SHP77 treated with DMSO at 0.1 percent for 48 hours (cell line): ENCODE measurements around the gene CA12.
A peak's percentile ranks its signal among the peaks of the same experiment; 100 is the strongest.

ENCODE experiments used
- DNase-seq: peaks from one replicate; lab custom pipeline; 2025; lab: John Stamatoyannopoulos, UW

The CA12 gene

GRCh38 chr15:63401714-63402497, 20.3 kb upstream of the CA12 start:
- DNase-seq: no peak

- DNase-seq: no peak
Observed at GRCh38 chr15:63401078-63401477, 19.4 kb upstream of the CA12 start.

- no peak for DNase-seq
Observed at GRCh38 chr15:63398456-63398855, 16.8 kb upstream of the CA12 start.

- DNase-seq: no peak
Observed at GRCh38 chr15:63396152-63396928, 14.7 kb upstream of the CA12 start.

- no peak for DNase-seq
Observed at GRCh38 chr15:63395730-63396151, 14.1 kb upstream of the CA12 start.

GRCh38 chr15:63392361-63393009, 10.8 kb upstream of the CA12 start:
- no peak for DNase-seq

GRCh38 chr15:63391669-63392360, 10.2 kb upstream of the CA12 start:
- no peak for DNase-seq

GRCh38 chr15:63390689-63391088, 9.0 kb upstream of the CA12 start:
- no peak for DNase-seq

- peak; percentile 48 for DNase-seq
Observed at GRCh38 chr15:63389902-63390670, 8.4 kb upstream of the CA12 start.

- no peak for DNase-seq
Observed at GRCh38 chr15:63388511-63388910, 6.9 kb upstream of the CA12 start.

GRCh38 chr15:63387748-63388493, 6.3 kb upstream of the CA12 start:
- no peak for DNase-seq

GRCh38 chr15:63385911-63386531, 4.4 kb upstream of the CA12 start:
- DNase-seq: no peak

GRCh38 chr15:63384906-63385305, 3.3 kb upstream of the CA12 start:
- DNase-seq: no peak

GRCh38 chr15:63382966-63383710, 1.5 kb upstream of the CA12 start:
- no peak for DNase-seq

GRCh38 chr15:63380808-63381282, 801 bp downstream of the CA12 start:
- no peak for DNase-seq

GRCh38 chr15:63380151-63380807, 1.4 kb downstream of the CA12 start:
- no peak for DNase-seq

- DNase-seq: no peak
Observed at GRCh38 chr15:63379492-63380150, 2.0 kb downstream of the CA12 start.

- DNase-seq: no peak
Observed at GRCh38 chr15:63378946-63379345, 2.7 kb downstream of the CA12 start.
